Left ventricle myocardium superior (tissue), 1 donor: ENCODE measurements around the gene AMN1. TPM values are rescaled to one million over a fixed set of nuclear protein-coding genes. Genes with fewer than 3 reads are reported as not detected.

Experiments
- ATAC-seq: fragments of 200-7000 bp; cut with Tn5 transposase; one replicate; pipeline ENCODE4 v1.9.1; 2020; ENCODE audit warnings: mild to moderate bottlenecking, moderate library complexity
- DNase-seq: peaks from one replicate; pipeline ENCODE4 v3.0.0-alpha.2; 2020
- intact Hi-C: fragments of 100-400 bp; cut with micrococcal nuclease; formaldehyde crosslinking; loops from one replicate; pipeline ENCODE4 v1.11.0; 2022
- total RNA-seq: library from RNA; stranded (reverse); fragmentation: NEBNext Ultra II Directional; extraction: Animal tissue kit (Norgen Biotek cat#: 25700); gene quantifications from one replicate; pipeline ENCODE4 v1.2.1, GENCODE V29; 2021
- donor health status: DM: no; HTN: yes; CAD: no; lungs with severe emphysema.

Gene AMN1
- total RNA-seq, 1 donor from 2014 or later = 16.7 TPM

GRCh38 chr12:31650918-31651317, 77.9 kb downstream of the AMN1 start:
- ATAC-seq (no peak), DNase-seq (no peak)
- intact Hi-C loops = loop anchor here (10.0 kb wide), 1 partner anchor 654 kb away; no protein-coding TSS in a partner anchor

GRCh38 chr12:31647086-31647491, 81.7 kb downstream of the AMN1 start:
- intact Hi-C loops = no loop called here
- ATAC-seq = no peak
- no peak for DNase-seq

GRCh38 chr12:31645924-31646323, 82.9 kb downstream of the AMN1 start:
- DNase-seq = no peak
- ATAC-seq = no peak
- intact Hi-C loops = no loop called here

- no peak for ATAC-seq
- DNase-seq = no peak
- intact Hi-C loops = no loop called here
These were observed 84.3 kb downstream of the AMN1 start for GRCh38 chr12:31644536-31644935.

GRCh38 chr12:31641509-31642090, 87.2 kb downstream of the AMN1 start:
- ATAC-seq = no peak
- intact Hi-C loops = no loop called here
- no peak for DNase-seq

- DNase-seq (no peak), ATAC-seq (no peak)
- intact Hi-C loops = no loop called here
These were observed 94.2 kb downstream of the AMN1 start for GRCh38 chr12:31634620-31635019.

- intact Hi-C loops = no loop called here
- DNase-seq (no peak), ATAC-seq (no peak)
These were observed 95.4 kb downstream of the AMN1 start for GRCh38 chr12:31633464-31633863.

GRCh38 chr12:31631809-31632208, 97.0 kb downstream of the AMN1 start:
- no peak for DNase-seq
- intact Hi-C loops = no loop called here
- ATAC-seq = no peak

- ATAC-seq = no peak
- intact Hi-C loops = no loop called here
These were observed 97.6 kb downstream of the AMN1 start for GRCh38 chr12:31631023-31631724.

GRCh38 chr12:31629756-31630732, 98.8 kb downstream of the AMN1 start:
- peak; percentile 43 for DNase-seq
- ATAC-seq = peak; percentile 96
- intact Hi-C loops = no loop called here

More at GRCh38 chr12:31631023-31631724, 97.6 kb downstream of the AMN1 start:
- no peak for DNase-seq

- no peak for DNase-seq
- ATAC-seq = no peak
- intact Hi-C loops = no loop called here
These were observed 101.3 kb downstream of the AMN1 start for GRCh38 chr12:31627456-31628054.

- no peak for DNase-seq
- intact Hi-C loops = no loop called here
- no peak for ATAC-seq
These were observed 102.4 kb downstream of the AMN1 start for GRCh38 chr12:31626270-31626995.

- ATAC-seq (no peak), DNase-seq (no peak)
- intact Hi-C loops = no loop called here
These were observed 106.8 kb downstream of the AMN1 start for GRCh38 chr12:31622038-31622437.

Other genes with a start within 250 kb of the AMN1 start
- 43.7 TPM for gene DENND5B, start 137.9 kb downstream of the AMN1 start, total RNA-seq
- gene ETFBKMT, start 69.3 kb downstream of the AMN1 start, total RNA-seq = 7.9 TPM
- 24.8 TPM for gene RESF1, start 230.4 kb upstream of the AMN1 start, total RNA-seq